Glomerular visceral epithelial cell (primary cell): ENCODE results near the gene TTLL9.

Experiments used
- DNase-seq: peaks from one replicate; pipeline ENCODE4 v3.0.0-alpha.2; 2016; ENCODE audit errors: extremely low spot score

Gene TTLL9

GRCh38 chr20:31859266-31859997 lies 11.0 kb upstream of the TTLL9 start:
- DNase-seq = no peak

- DNase-seq = no peak
Measured at GRCh38 chr20:31859998-31860380, 10.4 kb upstream of the TTLL9 start.

GRCh38 chr20:31860390-31861134 lies 9.9 kb upstream of the TTLL9 start:
- peak; percentile 25 for DNase-seq

- no peak for DNase-seq
Measured at GRCh38 chr20:31861135-31861384, 9.4 kb upstream of the TTLL9 start.

- DNase-seq = peak; percentile 69
Measured at GRCh38 chr20:31861385-31862156, 8.9 kb upstream of the TTLL9 start.

GRCh38 chr20:31862157-31862470 lies 8.3 kb upstream of the TTLL9 start:
- no peak for DNase-seq

GRCh38 chr20:31862506-31862905 lies 7.9 kb upstream of the TTLL9 start:
- DNase-seq = no peak

- no peak for DNase-seq
Measured at GRCh38 chr20:31863296-31864085, 6.9 kb upstream of the TTLL9 start.

GRCh38 chr20:31864521-31865400 lies 5.7 kb upstream of the TTLL9 start:
- DNase-seq = no peak

- DNase-seq = no peak
Measured at GRCh38 chr20:31866221-31866620, 4.2 kb upstream of the TTLL9 start.

- DNase-seq = no peak
Measured at GRCh38 chr20:31868853-31869672, 1.4 kb upstream of the TTLL9 start.

- no peak for DNase-seq
Measured at GRCh38 chr20:31869673-31869941, 827 bp upstream of the TTLL9 start.

- no peak for DNase-seq
Measured at GRCh38 chr20:31870726-31871617, 538 bp downstream of the TTLL9 start.

- DNase-seq = no peak
Measured at GRCh38 chr20:31871618-31871954, 1.2 kb downstream of the TTLL9 start.

- no peak for DNase-seq
Measured at GRCh38 chr20:31872406-31872805, 2.0 kb downstream of the TTLL9 start.

GRCh38 chr20:31875671-31876070 lies 5.2 kb downstream of the TTLL9 start:
- no peak for DNase-seq

GRCh38 chr20:31877684-31878083 lies 7.2 kb downstream of the TTLL9 start:
- DNase-seq = no peak

- DNase-seq = peak; percentile 95
Measured at GRCh38 chr20:31879143-31879987, 8.9 kb downstream of the TTLL9 start.

GRCh38 chr20:31881945-31882344 lies 11.5 kb downstream of the TTLL9 start:
- DNase-seq = no peak
